Activated T-cell treated with anti-CD3 and anti-CD28 coated beads, Interleukin-2, amount 50 U/mL, for 4 hours (primary cell): ENCODE results near the gene CDKAL1. TPM values are rescaled to one million over a fixed set of nuclear protein-coding genes. Genes with fewer than 3 reads are reported as not detected.
"Not testable (repeated sequence)": the region's sequence is repeated elsewhere in the genome, so short reads cannot be mapped to it uniquely, and the experiment has no call there.

Experiments used
- ATAC-seq, 2 donors: fragments of 200-7000 bp; cut with Tn5 transposase; one replicate each; pipeline ENCODE4 v1.10.0; 2021
- DNase-seq: peaks from one replicate; pipeline ENCODE4 v3.0.0-alpha.2; 2020
- H3K27me3 Mint-ChIP-seq: one replicate; pipeline ENCODE4 v1.8.0; 2021; ENCODE audit warnings: low read depth, mixed read lengths
- H3K36me3 Mint-ChIP-seq: one replicate; pipeline ENCODE4 v1.8.0; 2022; ENCODE audit warnings: mixed read lengths; ENCODE audit not compliant: insufficient read depth
- H3K4me1 Mint-ChIP-seq: one replicate; pipeline ENCODE4 v1.8.0; 2021; ENCODE audit warnings: low read depth, mixed read lengths
- H3K4me3 Mint-ChIP-seq: one replicate; pipeline ENCODE4 v1.8.0; 2021; ENCODE audit warnings: mild to moderate bottlenecking, moderate library complexity, mixed read lengths
- H3K9me3 Mint-ChIP-seq: one replicate; pipeline ENCODE4 v1.8.0; 2021; ENCODE audit warnings: mixed read lengths
- total RNA-seq, 3 donors: library from RNA; stranded (reverse); gene quantifications; one replicate each; pipeline ENCODE4 v1.2.1, GENCODE V29; 2021

Gene CDKAL1
- total RNA-seq, 3 donors from 2014 or later: 23.2 to 26.0 (median 23.6) TPM

DNA sequence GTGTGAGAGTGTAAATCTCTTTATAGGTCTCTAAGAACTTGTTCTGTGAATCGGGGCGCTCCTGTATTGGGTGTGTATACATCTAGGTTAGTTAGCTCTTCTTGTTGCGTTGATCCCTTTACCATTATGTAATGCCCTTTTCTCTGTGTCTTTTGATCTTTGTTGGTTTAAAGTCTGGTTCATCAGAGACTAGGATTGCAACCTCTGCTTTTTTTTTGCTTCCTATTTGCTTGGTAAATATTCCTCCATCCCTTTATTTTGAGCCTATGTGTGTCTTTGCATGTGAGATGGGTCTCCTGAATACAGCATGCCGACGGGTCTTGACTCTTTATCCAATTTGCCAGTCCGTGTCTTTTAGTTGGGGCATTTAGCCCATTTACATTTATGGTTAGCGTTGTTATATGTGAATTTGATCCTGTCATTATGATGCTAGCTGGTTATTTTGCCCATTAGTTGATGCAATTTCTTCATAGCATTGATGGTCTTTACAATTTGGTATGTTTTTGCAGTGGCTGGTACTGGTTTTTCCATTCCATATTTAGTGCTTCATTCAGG lies 60.1 kb downstream of the CDKAL1 start:
- not testable (repeated sequence) for DNase-seq, ATAC-seq, H3K4me1 Mint-ChIP-seq, H3K4me3 Mint-ChIP-seq, H3K27me3 Mint-ChIP-seq, H3K9me3 Mint-ChIP-seq
- H3K36me3 Mint-ChIP-seq: peaks cover 61% of the 10 kb centered on the region

DNA sequence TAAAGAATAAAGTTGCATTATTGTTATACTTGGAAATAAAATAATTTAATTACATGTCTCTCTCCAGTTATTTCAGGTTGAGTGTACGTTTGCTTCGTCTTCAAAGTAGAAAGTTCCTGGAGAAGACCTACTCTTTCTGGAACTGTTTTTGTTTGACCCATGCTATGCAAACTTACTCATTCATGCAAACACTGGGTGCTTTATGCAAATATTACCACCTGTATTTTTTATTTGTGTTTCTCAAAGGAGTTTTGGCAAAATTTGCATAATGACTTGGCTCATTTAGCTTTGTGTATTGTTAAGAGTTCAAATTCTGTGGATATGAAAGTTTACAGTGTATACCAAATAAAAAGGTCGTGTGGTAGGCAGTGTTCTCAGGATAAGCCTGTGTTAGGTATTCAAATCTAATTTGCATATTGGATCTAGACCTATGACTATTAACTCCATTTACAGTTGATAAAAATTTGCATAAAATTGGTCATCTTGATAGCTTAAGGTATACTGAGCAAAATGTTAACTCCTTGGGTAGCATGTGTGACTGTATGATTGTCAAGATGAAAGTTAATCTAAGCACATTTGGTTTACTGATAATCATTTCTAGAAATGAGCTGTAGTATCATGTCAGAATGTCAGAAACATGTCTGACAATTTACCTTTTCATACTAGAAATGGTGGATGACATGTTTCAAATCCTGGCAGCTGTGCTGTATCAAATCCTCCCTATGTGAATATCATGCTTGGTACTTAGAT lies 65.2 kb downstream of the CDKAL1 start:
- Mint-ChIP-seq H3K36me3 (peaks cover 48% of the 10 kb centered on the region), H3K4me3 (no peak overlapping the region), H3K4me1 (peaks cover 6% of the 10 kb centered on the region), H3K27me3 (no peaks in the 10 kb centered on the region), H3K9me3 (peaks cover 5% of the 10 kb centered on the region)
- ATAC-seq (peak; percentile 96 to 98), DNase-seq (no peak)

DNA sequence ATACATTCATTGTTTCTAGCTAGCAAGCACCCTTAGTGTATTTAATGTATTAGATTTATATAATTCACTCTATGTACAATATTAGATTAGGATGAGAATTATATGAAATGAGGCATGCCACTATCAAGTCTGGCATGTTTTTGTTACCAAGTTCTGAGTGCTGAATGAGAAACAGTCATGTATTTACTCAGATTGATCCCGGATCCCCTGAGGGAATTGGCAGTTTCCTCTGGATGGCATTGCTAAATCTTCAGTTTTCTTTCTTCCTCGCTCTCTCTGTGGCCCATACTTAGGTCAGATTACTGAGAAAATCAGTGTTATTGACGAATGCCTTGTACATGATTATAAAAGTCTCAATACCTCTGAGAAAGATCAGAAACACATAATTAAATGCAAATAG lies 66.6 kb downstream of the CDKAL1 start:
- Mint-ChIP-seq H3K36me3 (peaks cover 42% of the 10 kb centered on the region), H3K9me3 (no peaks in the 10 kb centered on the region), H3K4me3 (no peak overlapping the region), H3K4me1 (peaks cover 6% of the 10 kb centered on the region), H3K27me3 (no peaks in the 10 kb centered on the region)
- ATAC-seq: no peak
- DNase-seq: no peak

DNA sequence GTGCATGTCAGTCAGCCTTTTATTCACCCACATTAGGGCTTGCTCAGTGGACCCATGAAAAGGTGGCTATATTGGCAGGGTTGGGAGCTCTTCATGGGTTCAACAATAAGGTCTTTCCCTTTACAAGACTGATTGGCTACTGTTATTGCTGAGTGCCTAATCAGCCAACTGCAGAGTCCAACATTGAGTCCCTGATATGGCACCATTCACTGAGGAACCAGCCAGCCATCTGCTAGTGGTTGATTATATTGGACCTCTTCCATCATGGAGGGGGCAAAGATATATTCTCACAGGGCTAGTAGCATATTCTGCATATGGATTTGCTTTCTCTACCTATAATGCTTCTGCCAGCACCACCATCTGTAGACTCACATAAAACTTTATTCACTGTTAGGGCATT lies 69.9 kb downstream of the CDKAL1 start:
- Mint-ChIP-seq H3K4me3 (no peak overlapping the region), H3K36me3 (peaks cover 31% of the 10 kb centered on the region), H3K4me1 (peaks cover 6% of the 10 kb centered on the region), H3K27me3 (no peaks in the 10 kb centered on the region), H3K9me3 (no peaks in the 10 kb centered on the region)
- ATAC-seq: no peak
- DNase-seq: no peak

DNA sequence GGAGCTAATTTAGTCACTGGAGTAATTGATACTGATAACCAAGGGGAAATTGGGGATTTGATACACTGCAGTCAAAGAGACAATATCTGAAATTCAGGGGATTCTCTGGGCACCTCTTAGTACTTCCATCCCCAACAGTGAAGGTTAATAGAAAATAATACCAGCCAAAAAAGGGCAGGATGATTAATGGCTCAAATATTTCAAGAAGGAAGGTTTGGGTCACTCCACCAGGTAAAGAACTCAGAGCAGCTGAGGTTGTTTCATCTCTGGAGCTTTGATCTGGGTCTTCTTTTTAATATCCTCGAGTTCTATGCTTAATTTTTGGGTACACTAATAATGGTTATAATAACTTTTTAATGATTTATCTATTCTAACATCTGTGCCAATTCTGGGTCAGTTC lies 70.8 kb downstream of the CDKAL1 start:
- ATAC-seq (no peak), DNase-seq (no peak)
- Mint-ChIP-seq H3K4me3 (no peak overlapping the region), H3K36me3 (peaks cover 32% of the 10 kb centered on the region), H3K9me3 (peaks cover 5% of the 10 kb centered on the region), H3K27me3 (no peaks in the 10 kb centered on the region), H3K4me1 (peaks cover under 1% of the 10 kb centered on the region)

DNA sequence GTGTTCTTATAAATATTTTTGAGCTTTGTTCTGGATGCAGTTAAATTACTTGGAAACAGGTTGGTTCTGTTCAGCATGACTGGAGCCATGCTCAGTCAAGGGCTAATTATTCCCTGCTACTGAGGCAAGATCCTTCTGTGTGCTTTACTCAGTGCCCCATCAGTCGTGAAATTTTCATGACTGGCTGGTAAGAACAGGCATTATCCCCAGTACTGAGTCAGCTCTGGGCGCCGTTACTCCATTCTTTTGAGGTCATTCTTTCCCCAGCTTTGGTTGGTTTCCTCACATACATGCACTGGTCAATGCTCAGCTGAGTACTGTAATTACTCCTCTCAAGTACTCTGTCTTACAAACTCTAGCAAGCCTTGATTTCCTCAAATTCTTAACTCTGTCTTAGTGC lies 71.3 kb downstream of the CDKAL1 start:
- peaks cover 36% of the 10 kb centered on the region for H3K36me3 Mint-ChIP-seq

DNA sequence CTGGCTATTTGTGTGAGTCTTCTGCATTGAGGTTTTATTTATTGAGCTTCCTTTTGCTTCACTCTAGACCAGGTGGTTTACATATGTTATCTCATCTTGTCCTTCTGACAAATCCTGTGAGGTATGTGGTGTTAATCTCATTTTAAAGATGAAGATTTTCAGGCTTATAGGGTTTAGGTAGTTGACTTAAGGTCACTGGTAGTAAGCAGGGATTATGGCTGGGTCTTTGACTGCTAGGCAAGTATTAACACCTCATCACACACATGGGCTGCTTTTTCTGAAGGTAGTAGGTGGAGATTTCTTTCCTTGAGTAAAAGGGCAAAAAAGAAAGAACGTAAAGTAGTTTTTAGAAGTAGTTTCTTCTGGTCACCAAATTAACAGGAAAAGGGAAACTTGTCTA lies 72.6 kb downstream of the CDKAL1 start:
- Mint-ChIP-seq H3K4me3 (no peak overlapping the region), H3K27me3 (no peaks in the 10 kb centered on the region), H3K4me1 (peaks cover under 1% of the 10 kb centered on the region), H3K9me3 (peaks cover 10% of the 10 kb centered on the region), H3K36me3 (peaks cover 32% of the 10 kb centered on the region)
- DNase-seq (no peak), ATAC-seq (no peak)

More for the DNA sequence above, 71.3 kb downstream of the CDKAL1 start:
- no peak overlapping the region for H3K4me3 Mint-ChIP-seq
- H3K27me3 Mint-ChIP-seq: no peaks in the 10 kb centered on the region
- peaks cover 10% of the 10 kb centered on the region for H3K9me3 Mint-ChIP-seq
- DNase-seq: no peak
- ATAC-seq: no peak
- H3K4me1 Mint-ChIP-seq: no peaks in the 10 kb centered on the region

DNA sequence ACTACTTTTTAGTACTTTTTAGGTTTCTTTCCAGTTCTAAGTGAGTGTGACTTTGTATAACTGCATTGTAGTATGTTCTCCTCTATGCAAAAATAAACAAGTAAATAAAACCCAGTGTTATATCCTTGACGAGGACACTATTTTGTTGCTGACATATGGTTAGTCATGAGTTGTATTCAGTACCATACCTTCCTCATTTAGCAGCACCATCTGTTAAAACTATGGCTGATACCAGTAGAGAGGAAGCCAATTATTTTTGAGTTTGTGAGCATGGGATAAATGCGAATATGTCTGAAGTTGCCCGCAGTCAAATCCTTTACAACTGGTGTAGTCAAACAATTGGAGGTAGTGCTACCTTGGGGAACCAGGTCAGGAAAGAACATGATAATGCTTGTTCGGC lies 74.1 kb downstream of the CDKAL1 start:
- Mint-ChIP-seq H3K36me3 (peaks cover 33% of the 10 kb centered on the region), H3K9me3 (peaks cover 10% of the 10 kb centered on the region), H3K4me1 (peaks cover 6% of the 10 kb centered on the region), H3K4me3 (no peak overlapping the region), H3K27me3 (no peaks in the 10 kb centered on the region)
- no peak for DNase-seq
- ATAC-seq: no peak

DNA sequence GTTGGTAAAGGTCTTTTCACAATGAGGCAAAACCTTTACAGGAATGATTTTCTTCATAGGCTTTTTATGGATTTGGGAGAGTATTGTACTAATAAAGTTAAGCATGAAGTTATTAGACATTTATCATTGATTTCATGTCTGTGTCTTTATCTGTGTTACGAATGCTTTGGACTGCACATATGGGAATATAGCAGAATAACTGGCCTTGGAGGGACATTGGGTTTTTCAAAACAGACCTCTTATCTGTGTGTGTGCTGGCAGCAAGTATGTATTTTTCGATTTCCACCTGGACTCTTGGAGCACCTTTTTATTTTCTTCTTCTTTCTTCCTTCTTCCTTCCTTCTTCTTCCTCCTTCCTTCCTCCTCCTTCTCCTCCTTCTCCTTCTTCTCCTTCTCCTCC lies 74.6 kb downstream of the CDKAL1 start:
- Mint-ChIP-seq H3K27me3 (no peaks in the 10 kb centered on the region), H3K9me3 (peaks cover 10% of the 10 kb centered on the region), H3K36me3 (peaks cover 32% of the 10 kb centered on the region), H3K4me1 (peaks cover 6% of the 10 kb centered on the region), H3K4me3 (no peak overlapping the region)
- no peak for DNase-seq
- ATAC-seq: no peak

DNA sequence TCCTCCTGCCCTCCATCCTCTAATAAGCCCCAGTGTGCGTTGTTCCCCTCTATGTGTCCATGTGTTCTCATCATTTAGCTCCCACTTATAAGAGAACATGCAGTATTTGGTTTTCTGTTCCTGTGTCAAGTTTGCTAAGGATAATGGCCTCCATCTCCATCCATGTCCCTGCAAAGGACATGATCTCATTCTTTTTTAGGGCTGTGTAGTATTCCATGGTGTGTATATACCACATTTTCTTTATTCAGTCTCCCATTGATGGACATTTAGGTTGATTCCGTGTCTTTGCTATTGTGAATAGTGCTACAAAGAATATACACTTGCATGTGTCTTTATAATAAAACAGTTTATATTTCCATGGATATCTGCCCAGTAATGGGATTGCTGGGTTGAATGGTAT lies 75.7 kb downstream of the CDKAL1 start:
- H3K4me3 Mint-ChIP-seq, DNase-seq, H3K4me1 Mint-ChIP-seq, H3K27me3 Mint-ChIP-seq, ATAC-seq: not testable (repeated sequence)
- Mint-ChIP-seq H3K9me3 (peaks cover 10% of the 10 kb centered on the region), H3K36me3 (peaks cover 34% of the 10 kb centered on the region)

DNA sequence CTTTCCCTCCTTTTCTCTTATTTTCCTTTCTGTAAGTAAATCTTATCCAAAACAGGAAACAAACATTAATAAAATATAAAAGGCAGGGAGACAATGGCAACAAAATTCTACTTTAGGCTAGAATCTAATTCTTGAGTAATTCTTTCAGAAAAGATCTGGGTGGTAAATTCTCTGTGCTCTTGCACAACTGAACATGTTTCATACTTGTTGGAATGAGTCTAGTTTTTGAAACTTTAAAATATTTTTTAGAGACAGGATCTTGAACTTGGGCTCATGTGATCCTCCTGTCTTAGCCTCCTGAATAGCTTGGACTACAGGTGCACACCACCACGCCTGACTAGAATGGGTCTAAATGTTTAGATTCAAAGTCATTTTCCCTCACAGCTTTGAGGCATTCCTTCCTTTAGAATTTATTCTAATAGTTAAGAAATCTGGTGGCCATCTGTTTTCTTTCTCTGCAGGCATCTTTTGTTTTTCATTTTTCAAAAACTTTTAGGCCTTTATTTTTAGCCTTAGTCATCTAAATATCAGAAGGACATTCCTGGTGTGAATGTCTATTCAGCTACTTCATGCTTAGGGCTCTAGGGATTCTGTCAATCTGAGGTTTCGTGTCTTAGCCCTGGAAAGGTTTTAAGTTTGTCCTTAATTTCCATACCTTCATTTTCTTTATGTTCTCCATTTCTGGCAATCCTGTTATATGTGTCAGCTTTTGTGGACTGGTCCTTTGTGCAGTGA lies 76.5 kb downstream of the CDKAL1 start:
- ATAC-seq: no peak
- peaks cover 33% of the 10 kb centered on the region for H3K36me3 Mint-ChIP-seq
- H3K9me3 Mint-ChIP-seq: peaks cover 10% of the 10 kb centered on the region
- H3K27me3 Mint-ChIP-seq: no peaks in the 10 kb centered on the region
- peaks cover 6% of the 10 kb centered on the region for H3K4me1 Mint-ChIP-seq
- no peak overlapping the region for H3K4me3 Mint-ChIP-seq
- DNase-seq: no peak

DNA sequence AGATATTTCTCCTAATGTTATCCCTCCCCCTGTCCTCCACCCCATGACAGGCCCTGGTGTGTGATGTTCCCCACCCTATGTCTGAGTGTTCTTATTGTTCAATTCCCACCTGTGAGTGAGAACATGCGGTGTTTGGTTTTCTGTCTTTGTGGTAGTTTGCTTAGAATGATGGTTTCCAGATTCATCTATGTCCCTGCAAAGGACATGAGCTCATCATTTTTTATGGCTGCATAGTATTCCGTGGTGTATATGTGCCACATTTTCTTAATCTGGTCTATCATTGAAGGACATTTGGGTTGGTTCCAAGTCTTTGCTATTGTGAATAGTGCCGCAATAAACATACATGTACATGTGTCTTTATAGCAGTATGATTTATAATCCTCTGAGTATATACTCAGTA lies 83.3 kb downstream of the CDKAL1 start:
- H3K4me1 Mint-ChIP-seq, H3K27me3 Mint-ChIP-seq, H3K9me3 Mint-ChIP-seq, ATAC-seq, H3K4me3 Mint-ChIP-seq, DNase-seq, H3K36me3 Mint-ChIP-seq: not testable (repeated sequence)

DNA sequence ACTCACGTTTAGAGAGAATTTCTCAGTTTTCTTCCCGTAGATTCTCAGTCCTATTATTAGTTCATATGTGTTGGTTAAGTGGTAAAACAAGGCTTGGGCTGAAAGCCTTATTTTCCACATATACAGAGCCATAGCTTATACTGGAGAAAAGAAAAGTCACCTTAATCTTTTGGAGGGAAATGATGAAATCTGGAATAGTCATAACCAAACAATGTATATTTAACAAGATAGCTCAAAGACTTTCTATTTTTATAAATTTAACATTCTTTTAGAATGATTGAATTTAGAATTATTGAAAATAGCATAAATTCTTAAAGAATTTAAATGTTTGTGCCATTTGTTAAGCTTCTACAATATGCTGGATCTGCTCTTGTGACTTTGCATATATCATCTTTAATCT lies 85.8 kb downstream of the CDKAL1 start:
- Mint-ChIP-seq H3K9me3 (no peaks in the 10 kb centered on the region), H3K27me3 (no peaks in the 10 kb centered on the region), H3K4me3 (no peak overlapping the region), H3K4me1 (peaks cover 17% of the 10 kb centered on the region), H3K36me3 (peaks cover 7% of the 10 kb centered on the region)
- no peak for DNase-seq
- no peak for ATAC-seq

DNA sequence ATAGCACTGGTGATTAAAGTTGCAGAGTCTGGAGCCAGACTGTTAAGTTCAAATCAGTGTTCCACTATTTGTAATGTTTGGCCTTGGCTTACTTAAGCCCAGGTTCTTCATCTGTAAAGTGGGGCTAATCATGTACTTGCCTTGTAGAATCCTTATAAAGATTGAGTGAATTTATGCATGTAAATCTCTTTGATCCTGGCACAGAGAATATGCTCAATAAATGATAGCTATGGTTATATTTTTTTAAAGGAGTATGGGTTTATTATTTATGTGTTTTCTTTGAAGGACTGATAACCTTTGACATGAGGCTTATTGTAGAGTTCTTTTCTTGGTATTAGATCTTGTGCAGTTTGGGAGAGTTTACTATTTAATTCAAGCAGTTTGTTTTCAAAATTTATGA lies 89.5 kb downstream of the CDKAL1 start:
- ATAC-seq: no peak
- H3K9me3 Mint-ChIP-seq: no peaks in the 10 kb centered on the region
- H3K27me3 Mint-ChIP-seq: no peaks in the 10 kb centered on the region
- H3K4me1 Mint-ChIP-seq: peaks cover 17% of the 10 kb centered on the region
- no peak overlapping the region for H3K4me3 Mint-ChIP-seq
- no peak for DNase-seq
- H3K36me3 Mint-ChIP-seq: peaks cover 12% of the 10 kb centered on the region

DNA sequence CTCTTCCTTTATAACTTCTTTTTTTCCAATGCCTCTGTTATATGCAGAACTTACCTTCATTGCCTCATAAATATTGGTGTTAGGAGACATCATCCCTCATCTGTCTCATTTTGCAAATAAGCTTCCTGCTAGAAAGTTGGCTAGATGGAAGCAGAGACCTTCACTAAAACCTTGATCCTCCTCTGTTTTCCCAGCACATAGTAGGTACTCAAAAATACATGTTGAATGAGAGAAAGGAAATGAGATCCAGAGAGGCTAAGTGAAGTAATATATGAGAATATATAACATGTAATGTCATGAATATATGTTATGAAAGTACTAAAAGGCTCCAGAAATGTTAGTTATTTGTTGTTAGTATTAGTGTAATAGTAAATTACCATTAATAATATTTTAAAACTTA lies 91.9 kb downstream of the CDKAL1 start:
- no peak for DNase-seq
- Mint-ChIP-seq H3K4me1 (peaks cover 29% of the 10 kb centered on the region), H3K9me3 (no peaks in the 10 kb centered on the region), H3K36me3 (peaks cover 22% of the 10 kb centered on the region), H3K27me3 (no peaks in the 10 kb centered on the region), H3K4me3 (no peak overlapping the region)
- no peak for ATAC-seq
